CD4-positive, alpha-beta T cell treated with Interleukin-15 for 4 hours (primary cell): ENCODE results near the gene EPHB6.

Experiments
- DNase-seq: peaks from one replicate; pipeline ENCODE4 v3.0.0-alpha.2; 2020; ENCODE audit warnings: low spot score

The EPHB6 gene

DNA sequence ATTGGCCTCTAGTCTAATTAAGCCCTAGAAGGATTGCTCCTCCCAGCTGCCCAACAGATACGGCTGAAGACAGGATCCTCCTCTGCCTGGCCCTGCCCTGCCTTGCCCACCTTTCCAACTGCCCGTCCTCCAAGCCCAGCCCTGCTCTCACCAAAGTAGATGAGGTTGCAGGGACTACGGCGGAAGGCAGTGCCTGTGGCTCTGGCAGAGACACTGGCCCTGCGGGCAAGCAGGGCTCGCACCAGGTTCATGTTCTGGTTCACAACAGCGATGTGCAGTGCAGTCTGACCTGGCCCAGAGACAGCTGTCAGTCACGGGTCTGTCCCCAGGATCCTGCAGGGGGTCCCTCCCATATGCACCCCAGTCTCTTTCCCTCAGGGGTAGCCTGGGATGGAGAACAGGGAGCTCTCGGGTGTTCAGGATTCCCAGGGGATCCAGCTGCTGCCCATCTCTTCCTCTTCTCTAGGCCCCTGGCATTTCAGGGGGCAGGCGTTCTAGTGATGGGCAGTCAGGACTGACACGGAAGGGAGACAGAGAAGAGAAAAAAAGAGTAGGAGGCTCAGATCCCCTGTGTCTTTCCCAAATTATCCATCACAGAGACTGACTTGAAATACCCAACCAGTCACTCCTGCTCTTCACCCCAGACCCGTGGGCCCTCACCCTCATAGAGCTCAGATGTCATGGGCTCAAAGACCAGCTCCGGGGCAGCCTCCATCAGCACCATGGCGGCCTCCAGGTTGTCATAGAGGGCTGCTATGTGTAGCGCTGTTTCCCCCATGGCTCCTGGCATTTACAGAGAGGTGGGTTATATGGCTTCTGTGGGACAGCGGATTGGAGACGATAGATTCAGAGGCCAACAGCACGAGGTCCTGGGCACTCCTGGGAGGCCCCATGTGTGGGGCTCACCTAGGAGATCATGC is 22.4 kb downstream of the EPHB6 start:
- DNase-seq: no peak

DNA sequence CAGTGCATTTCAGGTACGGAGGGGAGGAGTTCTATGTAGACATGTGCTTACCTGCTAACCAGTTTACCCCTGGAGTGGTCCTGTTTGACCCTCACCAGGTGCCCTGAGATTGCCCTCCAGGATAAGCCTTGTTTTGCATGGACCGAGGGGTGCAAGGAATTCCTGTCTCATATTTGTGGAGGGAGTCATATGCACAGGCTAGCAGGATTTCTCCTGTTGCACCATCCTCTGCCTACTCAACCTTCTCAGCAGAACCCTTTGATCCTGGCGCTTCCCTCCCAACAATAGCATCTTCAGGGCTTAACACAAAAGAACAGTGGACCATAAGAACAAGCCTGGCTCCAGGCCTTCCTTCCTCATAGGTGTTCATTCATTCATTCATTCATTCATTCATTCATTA is 23.4 kb downstream of the EPHB6 start:
- DNase-seq: no peak

DNA sequence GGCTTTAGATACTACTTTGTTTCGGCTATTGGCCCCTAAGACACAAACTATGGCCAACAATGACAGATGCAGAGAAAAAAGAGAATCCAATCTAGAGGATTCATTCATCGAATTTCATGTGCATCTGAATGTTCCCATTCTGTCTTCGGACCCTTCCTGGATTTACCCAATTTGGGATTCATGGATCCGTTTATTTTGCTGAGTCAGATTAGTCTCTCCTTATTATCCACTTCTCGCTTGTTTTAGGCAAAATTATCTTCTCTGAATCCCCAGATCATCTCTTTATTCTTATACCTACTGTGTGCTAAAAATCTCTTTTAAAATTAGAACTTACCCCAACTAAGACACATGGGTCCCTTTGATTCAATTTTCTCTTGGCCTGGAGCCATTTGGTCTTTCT is 24.2 kb downstream of the EPHB6 start:
- no peak for DNase-seq

DNA sequence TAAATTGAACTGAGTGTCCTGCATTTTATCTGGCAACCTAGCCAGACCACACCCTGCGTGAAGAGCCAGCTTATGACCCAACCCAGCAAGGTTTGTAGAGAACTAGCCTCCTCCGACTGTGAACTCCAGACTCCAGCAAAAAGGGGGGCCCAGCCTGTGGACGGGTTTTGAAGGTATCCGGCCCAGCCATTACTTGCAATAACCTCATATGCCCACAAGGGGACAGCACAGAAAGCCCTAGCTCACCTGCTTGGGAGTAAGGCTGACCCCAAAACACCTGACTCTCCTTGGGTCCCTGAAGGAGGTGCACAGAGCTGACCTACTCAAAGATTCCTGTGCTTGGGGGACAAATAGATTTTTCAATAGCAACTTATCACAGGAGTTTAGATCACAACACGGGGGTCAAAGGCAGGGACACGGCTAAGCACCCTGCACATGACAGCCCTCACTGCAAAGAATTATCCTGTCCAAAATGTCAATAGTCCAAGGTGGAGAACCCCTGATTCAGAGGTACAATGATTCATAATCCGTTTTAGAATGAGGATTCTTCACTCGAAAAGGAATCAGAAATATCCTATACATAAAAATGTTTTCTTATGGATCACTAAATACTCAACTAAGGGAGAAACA is 26.1 kb downstream of the EPHB6 start:
- peak; percentile 58 for DNase-seq

DNA sequence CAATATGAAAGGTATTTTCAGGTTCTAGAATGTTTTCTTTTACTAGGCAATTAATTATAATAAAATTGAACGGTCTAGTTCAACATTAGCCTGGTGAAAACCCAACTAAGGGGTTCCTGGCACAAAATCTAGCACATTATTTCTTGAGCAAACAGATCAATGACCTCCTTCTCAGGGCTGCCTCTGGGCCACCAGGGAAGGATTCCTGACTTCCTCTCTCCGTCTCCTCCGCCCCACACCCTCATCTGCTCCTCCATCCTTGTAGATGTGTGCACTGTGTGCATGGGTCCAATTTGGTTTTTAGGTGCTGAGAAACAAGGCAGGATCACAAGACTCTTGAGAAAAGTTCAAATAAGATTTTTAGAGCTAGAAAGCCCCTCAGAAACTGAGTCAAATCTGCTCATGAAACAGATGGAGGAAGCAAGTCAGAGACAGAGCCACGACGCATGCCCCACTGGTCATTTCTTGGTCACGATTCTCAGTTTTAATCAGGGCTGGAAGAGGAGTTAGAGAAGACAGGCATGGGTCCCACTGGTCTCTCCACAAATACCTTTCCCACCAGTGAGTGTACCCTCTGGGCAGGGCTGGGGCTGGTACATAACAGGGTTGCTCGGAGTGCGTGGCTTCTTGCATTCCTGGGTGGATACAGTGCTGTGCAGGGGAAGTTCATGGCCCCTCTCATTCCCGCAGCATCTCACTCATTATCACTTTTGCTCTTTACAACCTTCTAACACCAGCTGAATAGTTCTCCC is 26.9 kb downstream of the EPHB6 start:
- DNase-seq: no peak

DNA sequence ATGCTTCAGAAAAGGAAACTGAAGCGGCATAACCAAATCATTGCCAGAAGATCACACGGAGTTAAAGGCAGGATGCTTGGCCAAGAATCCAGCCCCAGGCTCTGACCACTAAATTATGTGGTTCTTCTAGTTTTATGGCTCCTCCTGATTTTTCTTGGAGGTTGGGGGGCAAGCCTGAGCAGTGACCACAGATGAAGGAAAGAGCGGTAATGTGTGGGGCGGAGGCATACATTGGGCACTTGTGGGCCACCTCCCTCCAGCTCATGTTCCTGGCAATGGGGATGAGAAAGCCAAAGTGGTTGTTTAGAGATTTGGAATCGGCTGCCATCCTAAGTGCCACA is 27.4 kb downstream of the EPHB6 start:
- DNase-seq: no peak

DNA sequence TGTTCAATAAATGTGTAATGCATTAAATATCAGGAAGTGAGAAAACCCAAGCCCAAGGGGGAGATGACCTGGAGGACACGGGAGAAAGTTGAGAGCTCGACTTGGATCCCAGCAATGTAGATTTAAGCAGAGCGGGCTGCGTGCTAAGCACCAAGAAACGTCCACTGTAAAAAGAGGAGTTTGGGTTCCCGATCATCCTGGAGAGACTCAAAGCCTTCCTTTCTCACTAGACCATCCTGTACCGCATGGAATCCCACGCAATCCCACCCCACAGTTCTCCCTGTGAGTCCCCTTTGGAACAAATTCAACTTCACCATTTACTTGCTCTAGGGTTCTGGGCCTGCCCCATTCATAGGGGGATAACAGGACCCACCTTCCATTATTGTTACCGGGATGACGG is 28.3 kb downstream of the EPHB6 start:
- DNase-seq: no peak

DNA sequence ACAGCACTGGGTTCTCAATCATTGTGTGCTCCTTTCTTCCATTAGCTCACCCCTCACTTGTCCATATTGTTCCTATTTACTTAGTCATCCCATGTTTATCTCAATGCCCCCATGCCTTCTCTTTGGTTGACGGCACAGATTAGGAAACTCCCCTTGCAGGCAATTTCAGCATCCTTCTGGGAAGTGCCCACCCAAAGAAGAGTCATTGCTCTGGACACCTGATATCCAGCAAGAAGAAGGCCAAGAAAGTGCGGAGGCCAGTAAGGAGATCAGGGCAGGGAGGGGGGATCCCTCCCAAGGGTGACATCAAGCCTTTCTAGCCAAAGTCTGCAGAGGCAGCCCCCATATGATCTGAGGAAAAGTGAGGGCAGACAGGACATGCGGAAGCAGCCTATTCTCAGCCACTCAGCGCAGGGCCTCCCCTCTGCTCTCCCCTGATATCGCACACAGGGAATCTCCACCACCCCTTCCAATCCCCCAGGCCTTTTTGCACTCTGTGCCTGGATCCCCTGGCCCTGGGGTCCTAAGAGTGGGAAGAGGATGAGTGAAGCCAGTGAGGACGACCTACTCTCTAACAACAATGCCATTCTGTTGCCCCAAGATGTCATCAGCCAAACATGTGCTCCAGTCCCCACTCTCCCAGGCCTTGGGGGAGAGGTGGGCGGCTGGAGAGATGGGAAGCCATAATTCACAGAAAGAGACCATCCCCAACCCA is 28.9 kb downstream of the EPHB6 start:
- no peak for DNase-seq

DNA sequence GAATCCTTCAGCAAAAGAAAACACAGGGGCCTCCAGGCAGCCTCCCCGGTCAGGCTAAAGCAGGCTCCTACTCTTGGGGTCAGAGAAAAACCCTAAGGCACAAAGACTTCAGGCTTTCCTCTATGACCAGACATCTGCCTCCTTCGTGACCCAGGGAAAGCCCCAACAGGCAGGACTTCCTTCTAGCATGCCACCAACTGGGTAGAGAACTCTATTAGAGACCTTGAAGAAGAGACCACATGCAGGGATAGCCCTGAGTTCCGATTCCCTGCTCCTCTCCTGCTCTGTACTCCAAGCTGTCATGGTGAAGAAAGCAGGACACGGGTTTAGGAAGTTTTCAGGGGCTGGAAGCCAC is 29.4 kb downstream of the EPHB6 start:
- DNase-seq: no peak

DNA sequence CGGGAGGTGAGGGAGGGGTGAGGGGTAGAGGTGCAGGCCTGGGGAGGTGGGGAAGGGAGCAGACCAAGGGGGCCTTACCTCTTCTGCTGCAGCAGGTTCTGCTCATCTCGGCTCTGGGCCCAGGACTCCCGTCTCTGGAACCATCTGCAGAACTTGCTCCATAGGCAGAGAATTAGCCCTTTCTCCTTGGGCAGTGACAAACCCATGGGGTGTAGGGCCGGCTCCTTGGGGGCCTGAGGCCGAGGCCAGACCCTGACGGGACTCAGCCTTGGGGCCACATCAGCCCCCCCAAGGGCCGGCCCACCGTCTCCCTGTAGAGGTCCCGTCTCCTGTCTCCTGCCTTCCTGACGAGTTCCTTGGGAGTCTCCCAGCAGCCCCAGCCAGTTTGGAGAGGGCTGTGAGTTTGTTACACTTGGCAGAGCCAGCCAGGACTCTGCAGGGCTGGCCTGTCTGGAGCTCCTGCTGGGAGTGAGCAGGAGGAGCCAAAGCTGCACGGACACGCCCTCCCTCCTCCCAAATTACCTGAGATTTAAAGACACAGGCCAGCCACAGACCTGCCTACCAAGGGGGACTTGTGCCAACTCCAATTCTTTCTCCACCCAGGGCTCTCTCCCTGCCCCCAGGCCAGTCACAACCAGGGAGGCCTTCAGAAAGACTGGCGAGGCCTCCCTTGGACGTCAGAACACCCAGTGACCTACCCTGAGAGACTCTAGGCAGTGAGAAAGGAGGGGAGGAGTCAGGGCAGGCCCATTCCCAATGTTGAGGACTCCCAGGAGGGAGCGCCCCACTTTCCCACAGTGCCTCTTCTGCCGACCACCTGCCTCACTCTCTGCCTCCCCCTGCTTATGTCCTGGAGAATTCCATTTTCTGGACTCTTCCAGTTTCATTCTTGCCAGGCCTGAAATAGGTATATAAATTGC is 30.7 kb downstream of the EPHB6 start, which contains the start of gene TRPV6:
TRPV6 (minus strand) TSS at position 435 of the 920 bp plus-strand sequence.
- DNase-seq: no peak

DNA sequence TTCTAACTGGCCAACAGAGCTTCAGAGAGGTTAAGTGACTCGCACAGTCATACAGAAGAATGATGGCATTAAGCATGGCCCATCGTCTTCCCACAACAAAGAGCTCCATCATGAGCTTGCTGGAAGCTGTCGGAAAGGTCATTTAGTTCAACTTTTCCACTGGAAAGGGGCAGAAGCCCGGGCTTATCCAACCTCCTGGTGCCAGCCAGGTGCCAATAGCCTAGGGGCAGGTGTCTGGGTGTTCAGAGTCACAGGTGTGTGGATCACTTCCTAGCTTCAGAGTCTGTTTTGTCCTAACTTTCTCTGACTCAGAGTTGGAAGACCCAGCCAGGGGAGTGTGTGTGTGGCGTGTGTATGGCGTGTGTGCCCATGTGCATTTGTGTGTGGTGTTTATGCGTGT is 32.0 kb downstream of the EPHB6 start:
- DNase-seq: no peak

DNA sequence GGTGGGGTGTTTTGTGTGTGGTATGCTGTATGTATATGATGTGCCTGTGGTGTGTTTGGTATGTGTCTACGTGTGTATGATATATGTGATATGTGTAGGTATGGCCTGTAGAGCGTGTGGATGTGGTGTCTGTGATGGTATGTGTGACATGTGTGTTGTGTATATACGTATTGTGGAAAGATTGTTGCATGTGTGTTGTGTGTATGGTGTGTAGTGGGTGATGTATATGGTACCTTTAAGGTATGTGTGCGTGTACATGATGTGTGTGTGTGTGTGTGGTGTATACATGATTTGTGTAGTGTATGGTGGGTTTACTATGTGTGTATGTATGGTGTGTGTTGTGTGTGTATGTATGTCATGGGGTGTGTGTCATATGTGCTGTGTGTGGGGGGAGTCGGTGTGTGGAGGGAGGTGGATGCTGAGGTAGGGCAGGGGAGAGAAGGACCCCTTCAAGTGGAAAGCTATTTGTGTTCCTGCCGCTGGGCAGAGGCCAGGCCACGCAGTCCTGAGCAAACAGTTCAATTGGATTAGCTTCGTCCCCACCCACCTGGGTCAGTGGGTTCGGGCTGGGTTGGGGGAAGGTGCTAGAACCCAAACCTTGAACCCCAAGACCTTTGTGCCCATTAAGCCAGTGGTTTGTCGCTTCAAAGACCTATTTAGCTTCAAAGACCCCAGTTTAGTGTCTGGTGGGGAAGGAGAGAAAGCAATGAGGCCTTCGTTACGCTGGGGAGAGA is 32.6 kb downstream of the EPHB6 start:
- no peak for DNase-seq

DNA sequence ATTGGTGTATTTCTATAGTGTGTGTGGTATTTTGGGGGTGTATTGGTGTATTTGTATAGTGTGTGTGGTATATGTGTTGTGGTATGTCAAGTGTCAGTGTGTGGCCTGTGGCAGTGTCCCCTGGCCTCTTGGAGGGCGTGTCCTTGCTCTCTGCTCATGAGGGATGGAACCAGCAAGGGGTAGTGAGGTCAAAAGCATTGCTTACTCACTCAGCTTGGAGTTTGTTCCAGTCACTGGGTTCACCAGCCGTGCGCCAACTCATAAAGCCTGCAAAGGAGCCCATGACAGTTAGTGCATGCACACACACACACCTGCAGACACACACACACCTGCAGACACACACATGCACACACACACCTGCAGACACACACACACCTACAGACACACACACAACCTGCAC is 34.9 kb downstream of the EPHB6 start:
- no peak for DNase-seq

DNA sequence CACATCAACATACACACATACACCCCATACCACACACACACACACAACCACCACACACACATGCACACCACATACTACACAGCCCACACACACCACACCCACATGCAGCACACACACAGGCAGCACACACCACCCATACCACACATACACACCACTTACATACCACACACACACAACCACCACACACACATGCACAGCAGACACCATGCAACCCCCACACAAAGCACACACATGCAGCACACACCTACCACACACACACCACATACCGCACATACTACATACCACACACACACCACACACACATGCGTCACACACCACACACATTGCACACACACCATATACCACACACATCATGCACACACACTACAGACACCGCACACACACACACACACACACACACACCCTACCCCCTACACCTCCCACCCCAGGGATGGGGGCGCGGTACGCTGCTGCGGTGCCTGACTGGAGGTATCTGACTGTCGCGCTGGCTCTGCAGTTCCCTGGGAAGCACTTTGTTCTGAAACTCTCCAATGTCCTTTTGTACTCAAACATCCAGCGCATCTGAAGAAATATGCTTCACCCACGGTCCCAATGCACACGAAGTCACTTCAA is 36.1 kb downstream of the EPHB6 start:
- DNase-seq: no peak

DNA sequence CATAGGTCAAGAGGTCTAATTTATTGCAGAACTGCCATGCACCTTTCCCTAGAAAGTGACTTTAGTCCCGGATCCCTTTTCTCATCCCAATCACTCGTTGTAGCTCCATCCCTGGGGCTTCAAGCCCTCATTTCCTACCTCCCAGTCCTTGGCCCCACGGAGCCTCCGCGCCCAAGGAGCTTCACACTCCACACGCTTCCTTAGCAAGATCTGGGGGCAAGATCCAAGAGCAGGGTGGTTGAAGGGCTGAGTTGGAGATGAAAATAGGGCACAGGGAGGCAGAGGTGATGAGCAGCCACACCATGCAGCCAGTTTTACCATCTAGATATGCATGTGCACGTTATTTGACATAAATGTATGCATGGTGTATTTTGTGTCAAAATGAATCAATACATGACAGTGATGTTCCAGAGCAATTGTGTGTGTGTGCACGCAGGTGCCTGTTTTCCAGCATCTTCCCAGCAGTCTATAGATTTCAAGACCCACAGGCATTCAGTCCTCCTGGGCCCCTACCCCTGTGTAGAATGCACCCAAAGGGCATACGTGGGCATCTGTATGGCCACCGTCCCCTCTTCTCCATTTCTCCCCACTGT is 36.7 kb downstream of the EPHB6 start:
- DNase-seq: no peak

DNA sequence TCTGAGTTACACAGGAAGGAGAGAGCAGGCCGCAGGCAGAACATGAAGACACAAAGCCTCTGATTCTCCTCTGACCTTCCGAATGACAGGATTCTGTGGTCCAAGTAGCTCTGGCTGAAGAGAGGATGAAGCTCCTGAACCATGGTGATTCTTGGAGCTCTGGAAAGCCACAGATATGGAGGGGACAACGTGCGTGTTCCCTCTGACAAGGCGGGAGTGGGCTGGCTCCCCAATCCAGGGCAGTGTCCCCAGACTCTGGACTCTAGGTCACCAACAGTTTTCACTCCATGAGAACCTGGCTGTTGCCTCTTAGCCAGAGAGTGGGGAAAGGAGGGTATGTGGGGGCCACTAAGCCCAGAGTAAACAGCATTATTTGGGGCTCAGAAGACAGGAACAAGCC is 38.1 kb downstream of the EPHB6 start:
- no peak for DNase-seq

DNA sequence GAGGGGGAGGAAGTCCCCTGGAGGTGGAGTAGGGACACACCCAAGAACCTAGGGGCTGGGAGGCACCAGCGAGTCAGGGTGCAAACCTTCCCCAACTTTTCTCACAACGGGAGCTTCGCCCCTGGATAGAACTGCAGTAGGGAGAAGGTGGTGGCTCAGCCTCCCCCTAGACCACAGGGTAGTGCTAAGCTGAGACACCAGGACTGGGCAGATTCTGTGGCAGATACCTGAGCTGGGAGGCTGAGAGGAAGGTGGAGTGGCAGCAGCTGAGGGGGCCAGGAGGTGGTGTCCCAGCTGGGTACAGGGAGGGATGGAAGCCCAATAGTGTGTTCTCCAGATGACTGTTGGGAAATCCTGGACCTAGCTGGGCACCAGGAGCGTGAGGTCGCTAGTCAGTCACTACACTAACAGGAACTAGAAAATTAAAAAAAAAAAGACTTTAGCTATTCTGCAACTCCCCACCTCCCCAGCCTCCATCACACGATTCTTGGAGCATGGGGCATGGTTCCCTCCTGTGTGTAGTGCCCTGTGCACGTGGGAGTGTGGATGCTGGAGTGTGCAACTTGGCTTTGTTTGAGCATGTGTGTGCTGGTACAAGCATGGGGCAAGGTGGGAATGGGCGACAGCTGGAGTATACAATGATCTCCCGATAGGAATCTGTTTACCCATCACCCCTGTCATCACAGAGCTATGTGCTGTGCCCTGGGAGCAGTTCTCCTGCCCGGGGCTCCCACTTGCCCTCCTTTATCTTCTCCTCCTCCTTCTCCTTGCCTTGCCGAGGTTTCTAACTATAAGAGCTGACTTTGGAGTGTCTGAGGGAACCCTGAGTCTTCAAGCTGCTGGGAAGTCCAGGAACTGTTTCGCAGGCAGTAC is 39.5 kb downstream of the EPHB6 start:
- no peak for DNase-seq

DNA sequence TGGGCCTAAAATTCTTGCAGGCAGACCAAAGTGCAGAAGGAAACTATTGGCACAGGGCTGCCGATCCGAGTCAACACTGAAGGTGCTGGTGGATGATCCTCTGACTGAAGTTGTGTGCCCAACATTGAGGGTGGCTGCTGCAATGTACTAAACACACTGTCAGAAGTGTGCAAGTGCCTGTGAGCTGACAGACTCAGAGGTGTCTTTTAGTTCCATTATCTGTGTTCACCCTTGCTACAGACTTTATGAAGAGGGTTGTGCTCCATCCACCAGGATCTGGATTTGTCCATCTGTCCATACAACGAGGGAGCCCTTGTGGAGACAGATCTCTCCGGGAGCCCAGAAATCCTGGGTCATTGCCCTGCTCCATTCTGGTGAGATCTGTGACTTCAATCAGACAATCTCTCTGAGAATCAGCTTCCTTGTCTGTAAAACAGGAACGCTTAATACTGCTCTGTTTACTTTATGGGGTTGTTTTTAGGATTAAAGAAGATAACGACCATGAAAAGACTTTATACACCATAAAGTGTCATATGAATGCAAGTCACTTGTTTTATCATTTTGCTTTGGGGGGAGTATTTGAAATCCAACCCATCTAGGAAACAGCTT is 40.2 kb downstream of the EPHB6 start:
- DNase-seq: no peak
